Stimulated activated CD4-positive, alpha-beta T cell treated with anti-CD3 and anti-CD28 coated beads, Interleukin-12 subunit alpha, Interleukin-12 subunit beta, amount 100 ng/mL, for 48 hours (primary cell): ENCODE measurements around the gene ITIH5.

Source experiments
- DNase-seq, 3 donors: peaks; one replicate each; pipeline ENCODE4 v3.0.0-alpha.2; 2020; ENCODE audit warnings: low read depth in 2 of 3, low spot score in 1 of 3

Gene ITIH5

GRCh38 chr10:7551289-7551688 is 115.5 kb downstream of the ITIH5 start:
- no peak for DNase-seq

- no peak for DNase-seq
Observed at GRCh38 chr10:7550013-7550412, 116.8 kb downstream of the ITIH5 start.

GRCh38 chr10:7547829-7548228 is 118.9 kb downstream of the ITIH5 start:
- no peak for DNase-seq

- DNase-seq, result no peak
Observed at GRCh38 chr10:7547206-7547605, 119.6 kb downstream of the ITIH5 start.

- no peak for DNase-seq
Observed at GRCh38 chr10:7546385-7546967, 120.3 kb downstream of the ITIH5 start.

- no peak for DNase-seq
Observed at GRCh38 chr10:7545792-7546191, 121.0 kb downstream of the ITIH5 start.

- no peak for DNase-seq
Observed at GRCh38 chr10:7545261-7545660, 121.5 kb downstream of the ITIH5 start.

- no peak for DNase-seq
Observed at GRCh38 chr10:7544203-7544602, 122.6 kb downstream of the ITIH5 start.

- no peak for DNase-seq
Observed at GRCh38 chr10:7542189-7542914, 124.4 kb downstream of the ITIH5 start.

GRCh38 chr10:7541137-7542087 is 125.4 kb downstream of the ITIH5 start:
- no peak for DNase-seq

- DNase-seq, result no peak
Observed at GRCh38 chr10:7538970-7539654, 127.7 kb downstream of the ITIH5 start.

- no peak for DNase-seq
Observed at GRCh38 chr10:7537126-7537525, 129.6 kb downstream of the ITIH5 start.

GRCh38 chr10:7534480-7534852 is 132.3 kb downstream of the ITIH5 start:
- no peak for DNase-seq

- no peak for DNase-seq
Observed at GRCh38 chr10:7533657-7534479, 132.9 kb downstream of the ITIH5 start.

GRCh38 chr10:7532723-7533498 is 133.9 kb downstream of the ITIH5 start:
- no peak for DNase-seq

GRCh38 chr10:7529638-7530037 is 137.1 kb downstream of the ITIH5 start:
- DNase-seq, result no peak

GRCh38 chr10:7527468-7527867 is 139.3 kb downstream of the ITIH5 start:
- DNase-seq, result no peak

GRCh38 chr10:7526017-7526400 is 140.8 kb downstream of the ITIH5 start:
- no peak for DNase-seq

GRCh38 chr10:7525314-7526016 is 141.3 kb downstream of the ITIH5 start:
- peak; percentile 26 to 77 (median 30) for DNase-seq
